Measurements from ENCODE around the gene ACTL7A.
"Not testable (repeated sequence)": the region's sequence is repeated elsewhere in the genome, so short reads cannot be mapped to it uniquely, and the experiment has no call there.

Gene ACTL7A, protein sequence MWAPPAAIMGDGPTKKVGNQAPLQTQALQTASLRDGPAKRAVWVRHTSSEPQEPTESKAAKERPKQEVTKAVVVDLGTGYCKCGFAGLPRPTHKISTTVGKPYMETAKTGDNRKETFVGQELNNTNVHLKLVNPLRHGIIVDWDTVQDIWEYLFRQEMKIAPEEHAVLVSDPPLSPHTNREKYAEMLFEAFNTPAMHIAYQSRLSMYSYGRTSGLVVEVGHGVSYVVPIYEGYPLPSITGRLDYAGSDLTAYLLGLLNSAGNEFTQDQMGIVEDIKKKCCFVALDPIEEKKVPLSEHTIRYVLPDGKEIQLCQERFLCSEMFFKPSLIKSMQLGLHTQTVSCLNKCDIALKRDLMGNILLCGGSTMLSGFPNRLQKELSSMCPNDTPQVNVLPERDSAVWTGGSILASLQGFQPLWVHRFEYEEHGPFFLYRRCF

DNA sequence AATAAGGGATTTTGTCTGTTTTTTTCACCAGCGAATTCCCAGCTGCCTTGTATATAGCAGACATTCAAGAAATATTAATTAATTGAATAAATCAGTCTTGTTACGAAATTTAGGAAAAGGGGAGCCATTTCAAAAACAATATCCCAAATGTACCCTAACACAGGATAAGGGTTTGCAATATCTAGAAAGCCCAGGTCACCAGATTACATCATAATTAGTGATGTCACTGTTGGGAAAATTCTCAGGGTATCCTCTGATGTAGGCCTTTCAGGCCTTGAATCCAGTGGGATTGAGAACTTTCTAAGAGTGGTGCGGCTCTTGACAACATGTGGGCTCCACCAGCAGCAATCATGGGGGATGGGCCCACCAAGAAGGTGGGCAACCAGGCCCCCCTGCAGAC lies at the start of gene ACTL7A:
ACTL7A (plus strand) TSS at position 270 of the 400 bp plus-strand sequence; CDS start at position 327, 57 bp downstream.
- DNase-seq (ENCODE audit: low spot score) = no peak

DNA sequence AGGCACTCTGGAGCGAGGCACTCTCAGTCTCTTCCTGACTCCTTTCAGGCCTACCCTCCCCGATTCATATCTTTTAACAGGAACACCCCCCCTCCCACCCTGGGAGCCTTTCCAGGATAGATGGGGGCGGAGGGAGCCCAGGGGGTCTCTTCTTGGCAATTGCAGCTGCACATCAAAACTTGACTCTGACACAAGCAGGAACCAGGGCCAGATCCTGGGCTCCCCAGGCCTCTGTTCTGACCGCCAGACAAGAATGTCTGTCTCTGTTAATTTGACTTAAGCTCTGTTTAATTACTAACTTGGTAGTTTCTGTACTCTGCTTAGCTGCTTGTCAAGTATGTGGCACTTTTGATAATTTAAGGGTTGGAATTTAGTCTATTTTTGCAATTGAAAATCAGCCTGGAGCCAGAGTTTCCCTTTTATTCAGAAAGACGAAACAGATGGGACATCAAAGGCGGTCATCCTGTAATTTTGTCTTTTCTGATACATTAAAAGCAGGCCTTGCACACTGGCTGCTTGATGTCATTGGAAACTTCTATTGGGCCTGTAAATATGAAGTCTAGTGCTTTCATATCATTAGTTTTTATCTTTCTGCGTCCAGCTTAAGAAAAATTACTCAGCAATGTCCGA lies 49.6 kb upstream of the ACTL7A start:
- no peak for DNase-seq (ENCODE audit: low spot score)

DNA sequence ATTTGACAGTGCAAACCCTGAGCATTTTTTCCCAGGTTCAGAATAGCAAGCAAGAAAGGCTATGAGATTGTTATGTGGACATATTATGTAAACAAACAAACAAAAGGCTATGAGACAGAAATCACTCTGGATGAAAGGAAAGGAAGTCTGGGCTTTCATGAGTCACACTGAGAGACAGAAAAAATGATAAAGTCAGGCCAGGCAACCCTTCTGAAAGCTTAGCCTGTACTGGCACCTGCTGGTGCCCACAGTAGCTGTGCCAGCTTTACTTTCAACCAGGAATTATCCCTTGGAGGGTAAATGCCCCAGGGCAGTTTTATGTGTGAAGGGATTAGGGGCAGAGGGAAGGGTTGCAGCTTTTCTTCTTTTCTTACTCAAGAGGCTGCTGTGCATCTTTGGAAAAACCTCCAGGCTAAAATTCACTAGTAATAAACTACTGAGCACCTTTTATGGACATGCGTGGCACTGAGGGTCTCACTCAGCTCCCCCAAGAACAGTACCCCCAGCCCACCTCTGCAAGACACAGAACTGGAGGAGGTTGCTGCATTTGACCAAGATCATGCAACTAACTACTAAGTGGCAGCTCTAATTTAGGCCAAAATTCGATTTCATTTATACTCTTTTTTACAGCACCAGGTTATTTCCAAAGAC lies 48.0 kb upstream of the ACTL7A start:
- DNase-seq (ENCODE audit: low spot score) = peak; percentile 48

DNA sequence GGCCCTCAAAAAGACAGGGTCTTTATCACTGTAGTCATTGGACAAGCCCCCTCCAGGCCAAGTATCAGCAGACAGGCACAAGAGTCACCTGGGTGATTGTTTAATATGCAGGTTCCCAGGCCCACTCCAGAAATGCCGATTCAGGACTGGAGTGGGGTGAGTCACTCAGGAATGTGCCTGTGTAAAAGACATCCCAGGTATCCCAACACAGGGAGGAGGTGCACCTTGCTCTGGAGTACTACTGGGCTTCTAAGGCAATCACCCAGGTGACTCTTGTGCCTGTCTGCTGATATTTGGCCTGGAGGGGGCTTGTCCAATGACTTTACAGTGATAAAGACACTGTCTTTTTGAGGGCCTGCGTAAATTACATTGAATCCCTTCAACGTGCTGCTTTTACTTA lies 46.9 kb upstream of the ACTL7A start:
- no peak for DNase-seq (ENCODE audit: low spot score)

DNA sequence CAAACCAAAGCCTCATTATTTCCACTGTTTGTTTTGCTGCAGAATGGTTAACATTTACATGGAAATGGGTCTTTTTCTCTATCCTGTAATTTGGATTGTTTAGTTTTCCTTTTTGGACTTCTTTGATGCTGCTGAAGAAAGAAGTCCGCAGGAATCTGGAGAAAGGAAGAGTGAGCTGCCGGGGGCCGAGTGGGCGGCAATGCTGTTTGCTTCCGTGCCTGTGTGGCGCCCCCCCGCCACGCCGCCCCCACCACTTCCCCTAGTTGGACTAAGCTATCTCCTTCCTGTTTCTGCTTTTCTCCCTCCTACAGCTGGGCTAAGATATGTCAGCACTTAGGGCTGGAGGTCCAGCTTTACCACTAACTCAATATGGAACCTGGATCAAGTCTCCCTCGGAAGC lies 46.0 kb upstream of the ACTL7A start:
- peak; percentile 30 for DNase-seq (ENCODE audit: low spot score)

DNA sequence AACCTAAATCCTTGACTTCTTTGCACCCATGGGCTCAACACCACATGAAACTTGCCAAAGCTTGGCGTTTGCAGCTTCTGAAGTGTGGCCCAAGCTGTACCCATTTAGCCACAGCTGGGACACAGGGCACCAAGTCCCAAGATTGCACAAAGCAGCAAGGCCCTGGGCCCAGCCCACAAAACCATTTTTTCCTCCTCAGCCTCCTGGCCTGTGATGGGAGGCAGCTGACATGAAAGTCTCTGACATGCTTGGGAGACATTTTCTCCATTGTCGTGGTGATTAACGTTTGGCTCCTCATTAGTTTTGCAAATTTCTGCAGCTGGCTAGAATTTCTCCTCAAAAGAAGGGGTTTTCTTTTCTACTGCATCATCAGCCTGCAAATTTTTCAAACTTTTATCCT lies 38.2 kb upstream of the ACTL7A start:
- DNase-seq (ENCODE audit: low spot score) = no peak

DNA sequence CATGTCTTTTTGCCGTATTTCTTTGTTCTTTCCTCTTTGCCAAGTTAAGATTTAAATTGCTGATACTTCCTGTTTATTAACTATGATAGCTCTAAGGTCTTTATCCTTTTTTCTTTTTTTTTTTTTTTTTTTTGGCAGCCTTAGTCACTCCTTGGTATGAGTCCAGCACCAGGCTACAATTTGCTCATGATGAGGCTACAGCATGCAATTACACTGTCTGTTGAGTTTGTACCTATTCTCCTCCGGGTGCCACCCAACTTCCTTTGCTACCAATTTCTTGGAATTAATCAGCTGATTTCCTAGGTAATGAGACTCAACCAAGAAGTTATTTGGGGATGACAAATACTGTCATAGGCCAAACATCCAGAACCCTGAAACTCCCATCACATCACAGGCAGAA lies 31.8 kb upstream of the ACTL7A start:
- no peak for DNase-seq (ENCODE audit: low spot score)

DNA sequence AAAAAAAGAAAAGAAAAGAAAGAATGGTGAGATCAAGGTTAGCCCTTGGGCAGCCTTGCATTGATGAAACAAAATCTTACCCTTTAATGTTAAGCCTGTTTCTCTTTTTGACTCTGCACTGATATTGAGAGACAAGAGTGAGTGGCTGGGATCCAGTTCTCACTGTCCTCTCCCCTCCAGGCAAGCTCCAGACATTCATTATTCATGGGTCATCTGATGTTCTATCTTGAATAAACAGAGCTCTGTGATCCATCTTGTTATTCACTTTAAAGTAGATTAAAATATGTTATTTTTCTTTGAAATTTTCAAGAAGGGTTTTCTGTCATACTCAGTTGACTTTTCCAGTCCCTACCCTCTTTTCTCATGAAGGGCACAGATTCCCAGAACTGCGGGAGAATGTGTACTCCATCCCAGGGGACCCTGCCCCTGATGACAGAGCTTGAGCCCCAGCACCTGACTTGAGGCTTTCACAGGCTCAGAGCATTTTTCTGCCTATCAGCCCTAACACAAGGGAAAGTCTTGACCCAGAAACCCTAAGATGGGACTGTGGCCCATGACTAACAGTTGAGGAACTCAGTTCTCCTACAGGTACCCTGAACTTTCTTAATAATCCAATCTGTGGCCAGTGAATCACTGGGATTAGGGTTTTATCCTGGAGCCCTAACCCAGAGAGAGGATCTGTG lies 30.4 kb upstream of the ACTL7A start:
- DNase-seq (ENCODE audit: low spot score) = no peak

DNA sequence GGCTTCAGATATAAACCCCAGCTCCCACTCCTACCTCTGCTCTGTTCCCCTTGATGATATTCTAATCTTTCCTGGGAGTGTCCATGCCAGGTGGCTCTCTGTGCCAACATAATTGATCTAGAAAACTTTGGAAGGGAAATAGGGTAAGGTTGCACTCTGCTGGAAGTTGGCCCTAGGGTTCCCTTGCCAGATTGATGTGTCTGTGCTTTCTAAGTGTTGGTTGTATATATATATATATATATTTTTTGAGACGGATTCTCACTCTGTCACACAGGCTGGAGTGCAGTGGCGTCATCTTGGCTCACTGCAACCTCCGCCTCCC lies 29.9 kb upstream of the ACTL7A start:
- DNase-seq (ENCODE audit: low spot score) = no peak

DNA sequence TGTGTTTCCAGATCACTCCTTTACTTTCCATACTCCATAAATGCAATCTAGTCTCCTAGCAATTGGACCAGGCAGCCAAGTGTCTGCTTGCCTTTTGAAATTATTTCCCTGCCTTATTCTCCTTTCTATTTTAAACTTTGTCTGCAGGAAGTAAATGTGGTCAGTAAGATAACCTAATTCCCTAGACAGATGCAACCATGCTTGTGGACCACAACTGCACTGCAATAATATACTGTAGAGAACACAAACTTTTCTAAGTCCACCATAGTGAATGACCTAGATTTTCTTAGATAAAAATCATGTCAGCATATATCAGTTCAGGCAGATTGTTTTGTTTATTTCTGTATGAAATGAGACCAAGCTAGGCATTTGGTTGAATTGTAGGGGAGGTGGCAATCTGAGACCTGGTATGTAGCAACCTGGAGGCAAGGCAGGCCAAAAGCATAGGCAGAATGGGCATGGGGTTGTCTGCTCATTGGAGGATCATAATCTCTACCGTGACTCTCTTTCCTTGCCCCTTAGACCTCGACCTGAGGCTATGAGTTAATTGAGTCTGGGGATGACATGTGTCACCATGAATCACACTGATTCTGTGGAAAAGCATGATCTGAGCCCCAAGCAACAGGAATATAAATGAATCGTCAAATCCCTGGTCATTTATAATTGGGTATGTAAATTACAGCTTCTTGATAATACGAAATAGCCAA lies 27.0 kb upstream of the ACTL7A start:
- DNase-seq (ENCODE audit: low spot score) = peak; percentile 11

DNA sequence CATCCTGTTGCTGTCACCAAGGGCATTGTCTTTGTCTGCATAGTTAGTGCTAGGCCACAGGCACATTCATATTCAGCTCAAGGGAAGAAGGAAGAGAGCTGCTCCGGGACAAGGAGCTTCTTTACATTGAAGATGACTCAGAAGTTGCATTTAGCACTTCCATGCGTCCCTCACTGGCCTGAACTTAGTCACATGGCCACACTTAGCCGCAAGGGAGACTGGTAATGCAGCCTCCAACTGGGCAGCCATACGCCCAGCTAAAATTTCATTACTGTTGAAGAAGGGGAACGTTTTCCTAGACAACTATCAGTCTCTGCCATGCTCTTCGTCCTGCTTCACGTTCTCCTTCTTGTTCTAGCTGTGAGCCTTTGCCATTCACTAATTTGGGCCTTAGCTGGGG lies 26.2 kb upstream of the ACTL7A start:
- no peak for DNase-seq (ENCODE audit: low spot score)

DNA sequence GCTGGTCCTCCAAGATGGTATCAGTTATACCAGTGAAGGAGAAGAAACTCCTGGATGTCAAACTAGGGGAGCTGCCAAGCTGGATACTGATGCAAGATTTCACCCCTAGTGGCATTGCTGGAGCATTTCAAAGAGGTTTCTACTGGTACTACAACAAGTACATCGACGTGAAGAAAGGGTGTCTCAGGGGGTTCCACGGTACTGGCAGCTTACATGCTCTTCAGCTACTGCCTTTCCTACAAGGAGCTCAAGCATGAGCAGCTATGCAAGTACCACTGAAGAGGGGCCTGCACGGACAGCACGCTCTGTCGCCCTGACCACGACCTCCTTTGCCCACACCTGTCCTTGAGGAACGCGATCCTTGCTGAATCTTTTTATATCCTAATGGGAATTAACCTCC lies 25.7 kb upstream of the ACTL7A start:
- no peak for DNase-seq (ENCODE audit: low spot score)

DNA sequence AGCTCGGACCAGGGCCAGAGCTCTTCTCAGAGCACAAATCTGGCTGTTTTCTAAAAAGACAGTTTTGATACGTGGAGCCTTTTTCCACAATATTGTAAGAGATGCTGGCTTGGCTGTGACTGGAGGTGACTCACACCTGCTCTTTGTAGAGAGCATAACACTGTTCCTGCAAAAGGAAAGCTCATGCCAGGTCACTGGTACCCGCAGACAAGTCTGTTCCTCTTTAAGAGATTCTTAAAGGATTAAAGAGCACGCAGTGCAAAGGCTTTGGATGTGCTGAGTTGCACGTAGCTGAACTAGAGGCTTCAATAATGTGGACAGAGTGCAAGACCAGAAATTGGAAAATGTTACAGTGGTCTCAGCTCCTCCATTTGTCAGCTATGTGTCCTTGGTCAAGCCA lies 25.3 kb upstream of the ACTL7A start:
- DNase-seq (ENCODE audit: low spot score) = no peak

DNA sequence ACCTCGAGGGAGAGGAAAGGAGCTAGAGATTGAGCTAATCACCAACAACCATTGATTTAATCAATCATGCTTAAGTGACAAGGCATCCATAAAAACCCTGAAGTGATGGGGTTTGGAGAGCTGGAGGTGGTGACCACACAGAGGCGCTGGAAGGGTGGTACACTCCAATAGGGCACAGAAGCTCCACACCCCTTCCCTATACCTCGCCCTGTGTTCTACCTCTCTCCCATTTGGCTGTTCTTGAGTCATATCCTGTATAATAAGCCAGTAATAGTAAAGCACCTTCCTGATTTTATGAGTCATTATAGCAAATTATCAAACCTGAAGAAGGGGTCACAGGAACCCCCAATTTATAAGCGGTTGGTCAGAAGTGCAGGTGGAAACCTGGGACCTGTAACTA lies 24.5 kb upstream of the ACTL7A start:
- no peak for DNase-seq (ENCODE audit: low spot score)

DNA sequence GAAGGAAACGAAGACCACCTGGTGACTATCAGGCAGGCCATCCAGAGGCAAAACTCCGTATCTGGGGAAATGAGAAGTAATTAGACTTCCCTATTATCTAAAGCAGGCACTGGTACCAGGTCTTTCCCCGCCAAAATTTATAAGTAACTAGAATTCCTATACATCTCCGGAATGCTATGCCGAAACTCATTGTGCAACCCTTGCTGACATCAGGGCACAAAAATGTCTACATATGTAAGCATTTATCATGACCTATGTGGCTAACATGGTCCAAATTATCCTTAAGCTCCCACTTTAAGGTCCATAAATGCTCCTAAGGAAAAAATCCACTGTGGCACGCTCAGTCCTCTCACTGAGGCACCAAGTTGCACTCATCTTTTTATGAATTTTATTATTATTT lies 24.0 kb upstream of the ACTL7A start:
- DNase-seq (ENCODE audit: low spot score) = no peak

DNA sequence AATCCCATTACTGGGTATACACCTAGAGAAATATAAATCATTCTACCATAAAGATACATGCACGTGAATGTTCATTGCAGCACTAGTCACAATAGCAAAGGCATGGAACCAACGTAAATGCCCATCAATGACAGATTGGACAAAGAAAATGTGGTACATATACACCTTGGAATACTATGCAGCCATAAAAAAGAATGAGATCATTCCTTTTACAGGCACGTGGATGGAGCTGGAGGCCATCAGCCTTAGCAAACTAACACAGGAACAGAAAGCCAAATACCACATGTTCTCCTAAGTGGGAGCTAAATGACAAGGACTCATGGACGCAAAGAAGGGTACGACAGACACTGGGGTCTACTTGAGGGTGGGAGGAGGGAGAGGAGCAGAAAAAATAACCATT lies 22.5 kb upstream of the ACTL7A start:
- DNase-seq (ENCODE audit: low spot score) = not testable (repeated sequence)

DNA sequence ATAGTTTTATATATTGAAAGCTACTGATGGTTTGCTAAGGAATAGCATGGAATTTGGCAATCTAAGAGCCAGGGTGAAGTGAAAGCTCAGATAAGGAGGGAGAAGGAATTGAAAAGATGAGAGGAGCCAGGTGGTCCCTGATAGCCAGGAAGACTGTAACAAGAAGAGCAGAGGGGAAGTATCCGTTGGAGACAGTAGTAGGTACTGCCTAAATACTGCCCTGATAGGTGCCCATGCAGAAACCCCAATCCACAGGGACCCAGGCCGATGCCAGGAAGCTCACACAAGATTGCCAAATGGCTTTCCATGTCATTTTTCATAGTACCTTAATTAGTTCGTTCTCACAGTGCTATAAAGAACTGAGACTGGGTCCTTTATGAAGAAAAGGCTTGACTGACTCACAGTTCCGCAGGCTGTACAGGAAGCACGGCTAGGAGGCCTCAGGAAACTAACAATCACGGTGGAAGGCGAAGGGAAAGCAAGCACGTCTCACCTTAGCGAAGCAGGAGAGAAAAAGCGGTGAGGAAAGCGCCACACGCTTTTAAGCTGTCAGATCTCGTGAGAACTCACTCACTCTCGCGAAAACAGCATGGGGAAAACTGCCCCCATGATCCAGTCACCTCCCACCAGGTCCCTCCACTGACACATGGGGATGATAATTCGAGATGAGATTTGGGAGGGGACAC lies 19.3 kb upstream of the ACTL7A start:
- no peak for DNase-seq (ENCODE audit: low spot score)

DNA sequence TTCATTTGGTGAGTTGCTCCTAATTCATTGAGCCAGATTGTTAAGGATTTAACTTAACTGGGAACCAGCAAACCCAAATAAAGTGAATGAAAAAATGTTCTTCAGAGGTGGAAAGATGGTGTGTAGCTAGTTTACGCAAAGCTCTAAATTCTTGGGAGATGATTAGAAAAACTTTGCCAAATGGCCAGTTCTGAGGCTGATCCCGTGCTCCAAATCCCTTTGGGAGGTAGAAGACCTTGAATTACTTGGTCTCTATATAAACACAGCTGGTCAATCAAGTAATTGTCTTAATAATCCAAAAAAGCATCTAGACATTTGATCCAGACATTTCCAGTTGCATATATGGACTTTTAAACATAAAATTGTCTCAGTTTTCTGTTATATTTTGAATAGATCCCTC lies 17.7 kb upstream of the ACTL7A start:
- no peak for DNase-seq (ENCODE audit: low spot score)

DNA sequence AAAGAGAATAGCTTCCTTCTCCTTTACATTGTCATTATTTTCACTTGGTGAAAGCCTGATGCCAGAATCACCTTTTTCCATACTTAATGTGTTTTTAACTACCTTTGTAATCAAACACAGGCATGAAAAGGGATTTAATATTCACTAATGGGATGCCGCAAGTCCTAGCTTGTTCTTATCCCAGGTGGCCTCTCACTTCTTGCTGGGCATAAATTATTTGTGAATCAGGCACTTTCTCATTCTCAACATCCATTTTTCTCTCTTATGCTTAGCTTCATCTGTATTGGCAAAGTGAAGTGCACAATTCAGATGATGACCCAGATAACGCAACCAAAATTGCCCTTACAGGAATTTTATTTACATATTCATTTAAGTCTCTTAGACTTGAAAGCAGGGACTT lies 17.2 kb upstream of the ACTL7A start:
- no peak for DNase-seq (ENCODE audit: low spot score)

DNA sequence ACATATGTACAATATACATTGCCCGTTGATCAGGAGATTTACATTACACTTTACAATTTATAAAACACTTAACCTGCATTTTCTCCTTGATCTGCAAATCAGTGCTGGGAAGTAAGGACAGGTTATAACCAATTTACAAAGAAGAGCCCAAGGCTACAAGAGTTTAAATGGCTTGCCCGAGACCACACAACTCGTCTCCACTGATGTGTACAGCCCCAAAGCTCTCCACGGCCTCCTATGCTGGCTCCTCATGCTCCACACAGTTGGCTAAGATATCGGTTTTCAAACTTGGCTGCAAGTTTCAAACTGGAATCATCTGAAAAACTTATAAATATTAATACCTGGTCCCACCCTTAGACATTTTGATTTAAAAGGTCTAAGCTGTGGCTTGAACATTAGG lies 16.6 kb upstream of the ACTL7A start:
- DNase-seq (ENCODE audit: low spot score) = no peak

DNA sequence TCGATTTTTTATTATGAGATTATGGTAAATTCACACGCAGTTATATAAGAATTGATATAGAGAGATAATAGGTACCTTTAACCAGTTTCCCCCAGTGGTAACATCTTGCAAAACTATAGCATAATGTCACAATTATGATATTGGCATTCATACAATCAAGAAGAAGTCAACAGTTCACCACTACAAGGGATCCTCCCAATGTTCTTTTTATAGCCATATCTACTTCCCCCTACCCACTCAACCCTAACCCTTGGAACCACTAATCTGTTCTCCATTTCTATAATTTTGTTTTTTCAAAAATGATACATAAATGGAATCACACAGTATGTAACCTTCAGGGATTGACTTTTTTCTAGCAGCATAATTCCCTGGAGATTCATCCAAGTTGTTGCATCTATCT lies 16.1 kb upstream of the ACTL7A start:
- DNase-seq (ENCODE audit: low spot score) = no peak

DNA sequence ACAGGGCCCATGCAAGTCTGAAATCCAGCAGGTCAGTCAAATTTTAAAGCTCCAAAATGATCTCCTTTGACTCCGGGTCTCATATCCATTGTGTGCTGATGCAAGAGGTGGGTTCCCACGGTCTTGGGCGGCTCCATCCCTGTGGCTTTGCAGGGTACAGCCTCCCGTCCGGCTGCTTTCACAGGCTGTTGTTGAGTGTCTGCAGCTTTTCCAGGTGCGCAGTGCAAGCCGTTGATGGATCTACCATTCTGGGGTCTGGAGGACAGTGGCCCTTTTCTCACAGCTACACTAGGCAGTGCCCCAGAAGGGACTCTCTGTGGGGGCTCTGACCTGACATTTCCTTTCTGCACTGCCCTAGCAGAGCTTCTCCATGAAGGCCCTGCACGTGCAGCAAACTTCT lies 13.8 kb upstream of the ACTL7A start:
- not testable (repeated sequence) for DNase-seq (ENCODE audit: low spot score)
